HTR-8/SVneo (cell line): ENCODE data around the gene ZNF70.

Experiments used
- DNase-seq: peaks from one replicate; pipeline ENCODE4 v3.0.0; 2011; ENCODE audit warnings: low spot score, mixed read lengths; ENCODE audit not compliant: insufficient read length
- FAIRE-seq: peaks from 2 replicates; lab custom pipeline; 2011; peaks lifted over from hg19 to GRCh38; lab: Jason Lieb, UNC

Gene ZNF70

DNA sequence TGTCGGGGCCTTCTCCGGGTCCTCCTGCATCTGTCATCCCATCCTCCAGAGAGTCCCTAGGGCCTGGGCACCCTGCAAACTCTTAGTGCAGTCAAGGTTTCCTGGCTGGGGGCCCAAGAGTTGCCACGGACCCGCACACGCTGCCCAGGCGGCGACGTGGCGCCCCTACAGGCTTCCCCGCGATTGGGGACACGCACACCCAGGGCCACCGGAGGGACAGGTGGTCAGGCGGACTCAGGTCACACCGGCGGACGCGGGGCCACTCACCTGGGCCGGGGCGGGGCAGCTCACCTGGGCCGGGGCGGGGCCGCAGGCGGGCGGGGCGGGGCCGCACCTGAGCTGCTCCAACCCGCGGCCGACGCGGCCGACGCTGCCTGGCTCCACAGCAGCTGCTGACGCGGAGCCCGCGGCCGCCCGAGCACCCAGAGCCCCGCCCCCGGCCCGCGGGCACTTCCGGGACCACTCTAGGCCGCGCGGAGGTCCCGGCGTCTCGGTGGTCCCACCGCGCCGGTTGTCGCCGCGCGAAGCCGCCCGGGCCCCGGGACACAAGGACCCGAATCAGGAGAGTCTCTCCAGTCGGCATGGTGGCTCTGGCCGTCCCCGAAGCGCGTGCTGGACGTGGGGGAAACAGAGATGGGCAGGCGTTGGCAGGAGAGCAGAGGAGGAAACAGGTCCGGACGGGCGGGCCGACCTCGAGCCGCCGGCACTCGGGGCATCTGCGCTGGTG, at the start of gene ZNF70:
ZNF70 (minus strand) TSS at position 399 of the 727 bp plus-strand sequence. CDS start 5,972 bp downstream, outside the sequence.
- peak; percentile 70 for DNase-seq
- FAIRE-seq, result no peak

DNA sequence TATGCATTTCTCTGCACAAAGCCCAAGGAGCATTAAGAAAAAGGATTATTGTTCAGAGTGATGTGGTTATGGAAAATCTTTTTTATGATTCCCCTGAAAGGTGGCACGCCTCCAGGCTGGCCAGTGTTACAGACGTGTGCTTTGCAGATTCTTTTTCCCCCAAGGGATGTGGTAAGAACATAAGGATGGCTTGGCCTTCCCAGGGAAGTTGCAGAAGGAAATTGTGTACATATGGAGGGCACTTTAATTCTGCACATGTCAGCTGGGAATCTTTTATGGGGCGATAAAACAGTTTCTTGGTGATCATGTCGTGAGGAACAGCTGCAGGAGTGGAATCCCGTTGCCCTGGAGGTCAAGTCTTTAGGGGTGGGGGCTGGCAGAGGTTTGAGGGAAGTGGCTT, 45.5 kb upstream of the ZNF70 start:
- FAIRE-seq (no peak), DNase-seq (no peak)

DNA sequence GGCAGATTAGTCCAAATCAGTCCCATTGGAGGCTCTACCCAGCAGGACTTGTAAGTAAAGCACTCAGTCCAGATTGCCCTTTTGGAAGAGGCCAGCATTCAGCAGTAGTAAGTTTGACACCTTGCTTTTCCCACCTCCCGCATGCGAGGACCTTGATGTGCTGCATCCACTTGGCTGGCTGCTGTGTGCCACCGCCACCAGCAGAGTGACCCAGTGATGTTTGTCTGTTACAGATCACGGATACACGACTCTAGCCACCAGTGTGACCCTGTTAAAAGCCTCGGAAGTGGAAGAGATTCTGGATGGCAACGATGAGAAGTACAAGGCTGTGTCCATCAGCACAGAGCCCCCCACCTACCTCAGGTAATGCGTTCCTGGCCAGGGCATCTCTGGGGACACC, 42.4 kb upstream of the ZNF70 start:
- DNase-seq (no peak), FAIRE-seq (no peak)

DNA sequence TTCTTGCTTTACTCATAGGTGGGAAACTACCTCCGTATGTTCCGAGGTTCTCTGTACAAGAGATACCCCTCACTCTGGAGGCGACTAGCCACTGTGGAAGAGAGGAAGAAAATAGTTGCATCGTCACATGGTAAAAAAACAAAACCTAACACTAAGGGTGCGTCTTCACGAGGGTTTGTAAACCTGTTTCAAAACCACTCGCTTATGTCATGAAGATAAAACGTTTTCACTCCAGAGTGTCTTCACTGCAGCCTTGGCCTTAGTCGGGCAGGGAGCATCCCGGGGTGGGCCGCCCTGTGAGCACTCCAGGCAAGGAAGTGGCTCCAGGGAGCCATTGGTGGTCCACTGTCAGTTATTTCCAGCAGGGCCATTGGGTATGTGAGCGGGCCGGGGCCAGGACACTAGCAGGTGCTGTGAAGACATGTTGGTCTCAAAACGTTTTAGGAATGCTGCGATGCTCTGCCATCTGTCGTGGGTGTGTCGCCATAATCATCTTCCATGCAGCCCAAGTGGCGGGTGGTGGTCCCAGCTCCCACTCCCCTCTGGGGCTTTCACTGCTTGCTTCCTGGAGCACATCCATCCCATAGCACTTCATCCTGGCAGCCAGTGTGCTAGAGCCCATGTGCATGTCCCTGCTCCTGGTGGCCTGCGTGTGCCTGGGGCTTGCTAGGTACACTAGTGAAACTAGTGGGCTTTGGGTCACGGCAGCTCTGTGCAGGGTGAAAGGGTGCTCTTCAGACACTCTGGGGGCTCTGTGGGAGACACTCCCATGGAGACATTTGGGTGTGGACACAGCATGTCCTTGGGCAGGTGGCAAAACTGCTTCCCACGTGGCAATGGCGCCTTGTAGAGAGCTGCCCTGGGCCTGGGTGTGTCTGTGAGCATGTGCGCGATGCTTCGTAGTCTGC, 41.1 kb upstream of the ZNF70 start:
- DNase-seq, result no peak
- no peak for FAIRE-seq

DNA sequence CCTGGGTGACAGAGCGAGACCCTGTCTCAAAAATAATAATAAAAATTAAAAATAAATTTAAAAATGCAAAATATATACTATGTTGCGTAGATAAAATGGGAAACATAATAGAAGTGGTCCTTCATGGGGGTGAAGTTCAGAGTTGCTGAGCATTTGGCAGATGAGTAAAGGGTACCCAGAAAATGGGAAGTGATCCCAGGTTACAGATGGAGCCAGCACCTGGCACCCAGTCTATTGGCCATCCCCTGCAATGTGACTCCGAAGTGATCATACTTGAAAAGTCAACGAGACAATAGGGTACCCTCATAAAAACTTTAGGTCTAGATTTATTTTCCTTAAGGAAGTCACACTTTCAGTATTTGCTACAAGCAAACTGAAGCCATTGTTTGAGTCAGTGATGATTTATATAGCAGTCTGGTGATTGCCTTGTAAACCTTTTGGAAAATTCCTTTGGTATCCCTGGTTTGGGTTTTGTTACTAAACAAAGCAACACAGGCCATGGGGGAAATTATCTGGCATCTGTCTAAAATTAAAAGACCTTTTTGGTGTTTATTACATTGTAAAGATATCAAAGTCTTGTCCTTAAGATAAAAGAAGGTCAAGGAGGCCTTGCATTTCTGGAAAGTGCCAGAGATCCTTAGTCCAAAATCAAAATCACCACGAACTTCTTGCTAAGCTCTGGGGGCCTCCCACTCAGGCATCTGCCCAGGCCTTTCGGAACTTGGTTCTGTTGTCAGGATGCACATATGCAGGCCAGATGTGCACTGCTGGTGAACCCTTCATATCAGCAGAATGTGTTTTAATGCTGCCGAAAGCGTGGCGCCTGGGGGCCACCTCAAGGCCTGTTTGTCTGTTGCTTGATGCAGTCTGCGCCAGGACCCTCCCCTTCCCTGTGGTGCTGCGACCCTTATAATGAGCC, 40.2 kb upstream of the ZNF70 start:
- FAIRE-seq, result no peak
- no peak for DNase-seq

DNA sequence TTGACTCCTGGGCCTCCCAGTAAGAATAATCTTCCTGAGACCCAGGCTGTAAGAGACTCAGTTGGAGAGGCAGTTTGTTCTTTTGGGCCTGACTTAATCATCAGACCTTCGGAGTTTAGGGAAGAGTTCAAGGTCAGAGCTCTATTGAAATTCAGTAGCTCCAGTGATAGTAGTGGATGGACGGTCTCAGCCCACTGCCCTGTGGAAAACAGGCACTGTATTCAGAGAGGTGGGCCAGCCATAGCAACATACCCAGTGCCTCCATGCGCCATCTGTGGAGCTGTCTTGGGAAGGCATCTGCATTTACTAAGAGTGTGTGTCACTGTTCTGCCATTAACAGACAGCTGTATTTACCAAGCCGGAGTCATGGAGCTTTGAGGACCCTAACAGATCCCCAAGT, 38.7 kb upstream of the ZNF70 start:
- DNase-seq (no peak), FAIRE-seq (no peak)

DNA sequence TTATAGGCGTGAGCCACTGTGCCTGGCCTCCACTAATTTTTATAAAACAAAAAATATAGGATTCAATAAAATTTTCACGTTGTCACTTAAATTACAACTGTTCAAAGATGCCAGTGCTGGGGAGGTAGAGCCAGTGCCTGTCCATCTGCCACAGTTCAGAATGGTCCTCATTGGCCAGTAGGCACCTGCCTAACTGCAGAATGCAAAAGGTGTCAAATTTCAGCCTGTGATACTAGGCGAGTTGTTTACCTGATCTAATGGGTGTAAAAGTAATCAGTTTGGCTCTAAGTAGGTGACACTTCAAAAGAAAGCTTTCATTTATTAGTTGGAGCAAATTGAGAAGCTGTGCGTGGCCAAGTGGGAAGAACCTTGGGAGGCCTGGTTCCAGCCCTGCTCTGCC, 38.2 kb upstream of the ZNF70 start:
- DNase-seq (no peak), FAIRE-seq (no peak)

DNA sequence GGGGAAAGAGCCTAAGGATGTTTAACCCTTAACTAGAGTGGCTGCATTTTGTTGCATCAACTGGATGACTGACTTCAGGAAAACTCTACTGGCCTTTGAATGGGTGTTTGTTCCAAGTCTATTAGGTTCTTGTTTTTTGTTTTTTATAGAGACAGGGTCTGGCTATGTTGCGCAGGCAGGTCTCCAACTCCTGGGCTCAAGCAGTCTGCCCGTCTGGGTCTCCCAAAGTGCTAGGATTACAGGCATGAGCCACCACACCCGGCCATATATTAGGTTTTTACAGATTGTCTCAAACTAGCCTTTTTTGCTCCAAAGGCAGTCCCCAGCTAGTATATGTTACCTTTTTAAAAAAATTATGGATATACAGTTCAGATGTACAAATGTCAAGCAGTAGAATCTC, 37.0 kb upstream of the ZNF70 start:
- no peak for DNase-seq
- no peak for FAIRE-seq

DNA sequence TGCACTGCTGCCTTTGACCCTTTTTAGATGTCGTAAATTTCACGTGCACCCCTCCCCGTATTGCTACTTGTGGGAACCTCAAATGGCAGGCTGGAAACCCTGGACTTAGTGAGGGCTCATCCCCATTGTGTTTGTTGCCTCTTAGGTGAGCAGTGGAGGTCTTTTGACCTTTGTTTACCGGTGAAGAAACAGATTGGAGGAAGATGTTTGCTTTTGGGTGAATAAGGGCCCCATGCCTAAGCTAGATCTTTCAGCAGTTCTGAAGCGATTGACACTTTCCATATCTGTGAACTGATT, 36.6 kb upstream of the ZNF70 start:
- DNase-seq (no peak), FAIRE-seq (no peak)

DNA sequence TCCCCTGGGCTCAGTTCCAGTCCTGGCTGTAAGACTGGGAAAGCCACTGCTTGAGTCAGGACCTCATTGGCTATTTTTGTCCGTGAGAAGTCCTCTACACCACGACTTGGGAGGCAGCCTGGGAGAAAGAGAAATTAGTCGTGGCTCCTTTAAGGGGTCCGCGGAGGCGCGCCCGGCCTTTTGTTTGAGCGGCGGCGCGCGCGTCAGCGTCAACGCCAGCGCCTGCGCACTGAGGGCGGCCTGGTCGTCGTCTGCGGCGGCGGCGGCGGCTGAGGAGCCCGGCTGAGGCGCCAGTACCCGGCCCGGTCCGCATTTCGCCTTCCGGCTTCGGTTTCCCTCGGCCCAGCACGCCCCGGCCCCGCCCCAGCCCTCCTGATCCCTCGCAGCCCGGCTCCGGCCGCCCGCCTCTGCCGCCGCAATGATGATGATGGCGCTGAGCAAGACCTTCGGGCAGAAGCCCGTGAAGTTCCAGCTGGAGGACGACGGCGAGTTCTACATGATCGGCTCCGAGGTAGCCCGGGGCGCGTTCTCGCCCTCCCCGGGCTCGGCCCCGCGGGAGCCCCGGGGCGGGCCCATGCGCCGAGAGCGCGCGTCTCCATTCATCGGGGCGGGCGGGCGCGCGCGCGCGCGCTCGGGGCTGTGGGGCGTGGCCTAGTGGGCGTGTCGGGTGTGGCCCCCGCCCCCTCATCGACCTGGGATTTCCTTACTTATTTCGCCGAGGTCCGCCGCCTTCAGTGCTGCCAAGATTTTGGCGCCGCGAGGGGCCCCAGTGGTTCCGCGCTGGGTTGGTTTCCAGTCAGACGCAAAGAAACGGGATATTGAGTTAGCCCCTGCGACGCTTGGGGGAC, 36.1 kb upstream of the ZNF70 start, which contains the start of gene SMARCB1:
SMARCB1 (plus strand) TSS at position 215 of the 848 bp plus-strand sequence; CDS start at position 419, 204 bp downstream.
- DNase-seq, result peak; percentile 78
- FAIRE-seq, result no peak

DNA sequence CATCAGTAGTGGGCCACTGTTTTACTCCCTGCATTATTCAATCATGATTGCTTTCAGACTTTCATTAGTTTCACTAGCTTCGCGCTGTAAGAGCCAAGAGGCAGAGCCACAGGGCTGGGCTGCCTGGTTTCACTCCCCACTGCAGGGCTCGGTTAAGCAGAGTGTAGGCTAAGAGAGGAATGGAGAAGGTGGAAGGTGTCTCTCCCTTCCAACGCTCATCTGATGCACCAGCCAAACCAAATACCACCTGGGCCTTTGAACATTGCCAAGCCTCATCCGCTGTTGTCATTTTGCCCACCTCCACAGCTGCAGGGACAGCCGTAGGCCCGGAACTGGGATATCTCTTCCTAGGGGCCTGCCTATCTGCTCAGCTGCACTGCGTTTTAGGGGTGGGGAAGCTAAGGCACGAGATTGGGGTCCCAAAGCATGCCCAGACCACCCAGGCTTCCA, 35.4 kb upstream of the ZNF70 start:
- FAIRE-seq, result no peak
- no peak for DNase-seq

DNA sequence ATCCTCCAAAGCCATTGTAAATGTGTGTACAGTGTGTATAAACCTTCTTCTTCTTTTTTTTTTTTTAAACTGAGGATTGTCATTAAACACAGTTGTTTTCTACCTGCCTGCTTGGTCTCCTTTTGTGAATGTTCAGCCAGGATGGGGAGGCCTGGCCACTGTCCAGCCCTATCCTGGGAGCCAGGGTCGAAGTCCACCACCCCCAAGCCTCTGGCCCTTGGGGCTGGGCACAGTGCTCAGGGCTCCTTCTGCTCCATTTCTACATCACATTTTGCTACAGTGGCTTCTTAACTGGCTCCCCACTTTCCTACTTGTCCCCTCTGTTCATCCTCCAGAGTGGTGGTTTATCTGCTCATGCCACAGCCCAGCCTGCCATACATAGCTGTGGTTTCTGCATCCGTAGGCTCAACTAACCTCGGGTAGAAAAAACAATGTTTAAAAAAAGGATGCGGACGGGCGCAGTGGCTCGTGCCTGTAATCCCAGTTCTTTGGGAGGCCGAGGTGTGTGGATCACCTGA, 33.4 kb upstream of the ZNF70 start:
- DNase-seq, result no peak

DNA sequence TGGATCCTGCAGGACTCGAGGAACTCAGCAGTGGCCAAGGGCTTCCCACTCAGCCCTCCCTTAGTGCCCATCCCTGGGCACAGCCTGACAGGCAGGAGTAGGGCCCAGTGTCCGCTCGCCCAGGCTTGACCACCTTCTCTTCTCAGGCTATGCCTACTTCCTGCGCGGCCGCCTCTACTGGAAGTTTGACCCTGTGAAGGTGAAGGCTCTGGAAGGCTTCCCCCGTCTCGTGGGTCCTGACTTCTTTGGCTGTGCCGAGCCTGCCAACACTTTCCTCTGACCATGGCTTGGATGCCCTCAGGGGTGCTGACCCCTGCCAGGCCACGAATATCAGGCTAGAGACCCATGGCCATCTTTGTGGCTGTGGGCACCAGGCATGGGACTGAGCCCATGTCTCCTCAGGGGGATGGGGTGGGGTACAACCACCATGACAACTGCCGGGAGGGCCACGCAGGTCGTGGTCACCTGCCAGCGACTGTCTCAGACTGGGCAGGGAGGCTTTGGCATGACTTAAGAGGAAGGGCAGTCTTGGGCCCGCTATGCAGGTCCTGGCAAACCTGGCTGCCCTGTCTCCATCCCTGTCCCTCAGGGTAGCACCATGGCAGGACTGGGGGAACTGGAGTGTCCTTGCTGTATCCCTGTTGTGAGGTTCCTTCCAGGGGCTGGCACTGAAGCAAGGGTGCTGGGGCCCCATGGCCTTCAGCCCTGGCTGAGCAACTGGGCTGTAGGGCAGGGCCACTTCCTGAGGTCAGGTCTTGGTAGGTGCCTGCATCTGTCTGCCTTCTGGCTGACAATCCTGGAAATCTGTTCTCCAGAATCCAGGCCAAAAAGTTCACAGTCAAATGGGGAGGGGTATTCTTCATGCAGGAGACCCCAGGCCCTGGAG, 32.6 kb upstream of the ZNF70 start:
- DNase-seq (no peak), FAIRE-seq (no peak)

More for the DNA sequence above, 33.4 kb upstream of the ZNF70 start:
- FAIRE-seq, result no peak

DNA sequence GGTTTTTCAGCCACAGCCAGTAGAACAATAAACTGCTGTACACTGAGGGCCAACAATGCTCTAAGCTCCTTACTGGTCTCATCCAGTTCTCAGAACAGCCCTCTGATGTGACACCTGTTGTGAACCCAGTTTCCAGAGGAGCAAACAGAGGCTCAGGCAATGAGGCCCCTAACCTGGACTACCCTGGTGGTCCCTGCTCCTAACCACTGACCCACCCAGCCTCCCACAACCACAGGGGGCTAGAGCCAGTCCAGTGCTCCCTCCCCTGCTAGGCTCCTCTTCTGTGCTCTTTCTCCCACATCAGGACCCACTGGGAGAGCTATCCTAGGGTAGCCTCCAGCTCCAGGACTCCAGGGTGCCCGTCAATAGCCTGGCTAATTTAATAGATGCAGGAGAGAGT, 31.8 kb upstream of the ZNF70 start:
- DNase-seq (no peak), FAIRE-seq (no peak)

DNA sequence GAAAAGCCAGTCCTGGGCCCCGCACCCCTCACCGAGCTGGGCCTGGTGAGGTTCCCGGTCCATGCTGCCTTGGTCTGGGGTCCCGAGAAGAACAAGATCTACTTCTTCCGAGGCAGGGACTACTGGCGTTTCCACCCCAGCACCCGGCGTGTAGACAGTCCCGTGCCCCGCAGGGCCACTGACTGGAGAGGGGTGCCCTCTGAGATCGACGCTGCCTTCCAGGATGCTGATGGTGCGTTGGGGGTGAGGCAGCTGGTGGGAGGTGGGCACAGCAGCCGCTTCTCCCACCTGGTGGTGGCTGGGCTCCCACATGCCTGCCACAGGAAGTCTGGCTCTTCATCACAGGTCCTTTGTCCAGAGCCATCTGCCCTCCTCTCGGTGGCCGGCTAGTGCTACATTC, 31.3 kb upstream of the ZNF70 start:
- no peak for FAIRE-seq
- DNase-seq, result no peak

DNA sequence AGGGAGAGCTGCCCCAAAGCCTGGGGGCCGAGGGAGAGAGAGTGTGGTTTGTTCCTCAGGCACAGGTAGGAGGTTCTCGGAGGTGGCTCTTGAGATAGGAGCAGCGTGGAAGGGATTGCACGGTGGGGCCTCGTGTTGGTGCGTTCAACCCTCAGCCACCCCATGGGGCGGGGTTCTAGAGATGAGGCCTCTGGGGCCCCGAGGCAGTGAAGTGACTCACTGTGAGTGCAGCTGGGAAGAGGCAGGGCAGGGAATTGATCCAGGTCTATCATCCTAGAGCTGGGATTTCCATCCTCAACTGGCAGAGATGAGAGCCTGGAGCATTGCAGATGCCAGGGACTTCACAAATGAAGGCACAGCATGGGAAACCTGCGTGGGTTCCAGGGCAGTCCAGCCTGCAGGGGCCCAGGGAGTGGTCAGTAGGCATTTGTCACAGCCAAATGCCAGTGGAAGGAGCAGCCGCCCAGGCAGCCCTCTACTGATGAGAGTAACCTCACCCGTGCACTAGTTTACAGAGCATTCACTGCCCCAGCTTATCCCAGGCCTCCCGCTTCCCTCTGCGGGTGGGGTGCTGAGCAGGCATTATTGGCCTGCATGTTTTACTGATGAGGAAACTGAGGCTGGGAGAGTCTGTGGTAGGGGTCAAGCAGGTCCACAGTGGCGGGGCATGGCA, 30.7 kb upstream of the ZNF70 start:
- DNase-seq, result peak; percentile 65
- no peak for FAIRE-seq

DNA sequence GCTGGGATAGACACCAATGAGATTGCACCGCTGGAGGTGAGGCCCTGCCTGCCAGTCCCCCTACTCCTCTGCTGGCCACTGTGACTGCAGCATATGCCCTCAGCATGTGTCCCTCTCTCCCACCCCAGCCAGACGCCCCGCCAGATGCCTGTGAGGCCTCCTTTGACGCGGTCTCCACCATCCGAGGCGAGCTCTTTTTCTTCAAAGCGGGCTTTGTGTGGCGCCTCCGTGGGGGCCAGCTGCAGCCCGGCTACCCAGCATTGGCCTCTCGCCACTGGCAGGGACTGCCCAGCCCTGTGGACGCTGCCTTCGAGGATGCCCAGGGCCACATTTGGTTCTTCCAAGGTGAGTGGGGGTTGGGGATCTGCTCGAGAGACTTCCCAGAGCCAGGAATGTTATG, 30.2 kb upstream of the ZNF70 start:
- no peak for FAIRE-seq
- no peak for DNase-seq
